ENCODE measurements around the gene VSTM4.

Gene VSTM4

DNA sequence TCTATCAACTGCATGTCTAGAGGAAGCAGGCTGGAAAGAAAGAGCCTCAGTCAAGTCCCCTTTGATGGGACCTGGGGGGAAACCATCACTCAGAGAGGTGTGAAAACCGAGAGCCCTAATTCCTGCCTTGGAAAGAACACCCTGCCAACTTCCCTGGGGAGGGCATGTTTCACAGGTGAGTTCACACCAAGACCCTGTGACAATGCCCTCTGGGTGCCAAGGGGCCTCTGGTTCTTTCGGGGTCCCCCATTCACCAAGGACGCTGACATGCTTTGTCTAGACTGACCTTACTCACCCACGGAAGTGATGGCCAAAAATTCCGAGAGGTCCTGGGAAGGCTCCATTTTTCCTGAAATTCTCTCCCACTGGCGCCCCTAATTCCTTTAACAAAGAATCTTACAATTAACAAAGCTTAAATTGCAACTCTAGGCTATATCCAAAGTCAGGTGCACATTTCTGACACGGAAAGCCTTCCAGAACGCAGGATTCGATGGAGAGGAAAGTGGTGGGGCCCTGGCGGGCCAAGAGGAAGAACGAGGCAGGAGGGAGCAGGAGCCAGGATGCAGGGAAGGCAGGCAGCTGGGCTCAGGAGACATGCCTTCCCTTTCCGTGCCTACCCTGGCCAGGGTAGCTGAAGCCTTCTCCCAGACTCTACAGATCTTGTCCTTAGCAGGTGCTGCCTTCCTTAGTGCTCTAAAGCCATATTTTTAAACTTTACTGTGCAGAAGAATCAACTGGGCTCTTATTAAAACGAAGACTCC is 23.7 kb downstream of the VSTM4 start:
- DNase-seq: peak; percentile 31

DNA sequence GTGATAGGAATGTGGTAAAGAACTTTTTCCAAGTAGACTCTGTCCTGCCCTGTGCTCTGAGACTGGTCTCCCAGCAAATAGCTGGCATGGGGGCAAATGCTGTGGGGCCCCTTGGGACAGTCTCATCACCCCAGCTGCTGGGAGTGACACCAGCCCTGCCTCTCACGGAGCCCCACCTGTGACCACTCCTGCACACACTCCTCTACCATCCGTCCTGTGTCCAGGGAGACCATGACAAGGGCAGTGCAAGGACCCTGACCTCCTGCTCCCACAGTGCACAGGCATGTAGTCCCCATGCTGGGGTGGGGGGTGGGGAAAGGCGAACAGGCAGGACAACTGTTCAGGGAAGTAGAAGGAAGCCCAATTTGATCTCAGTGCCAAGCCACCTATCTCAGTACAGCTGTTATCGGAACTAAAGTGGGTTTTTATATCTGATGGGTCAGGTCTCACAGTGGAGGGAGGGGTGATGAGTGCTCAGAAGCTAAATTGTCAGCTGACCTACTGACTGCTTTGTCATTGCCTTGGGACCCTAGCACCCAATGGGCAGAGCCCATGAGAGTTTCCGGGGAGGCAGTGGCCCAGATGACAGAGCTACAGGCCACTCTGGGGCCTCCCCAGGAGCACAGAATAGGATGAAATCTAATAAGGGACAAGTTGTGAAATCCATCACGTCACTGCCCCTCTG is 24.5 kb downstream of the VSTM4 start:
- peak; percentile 23 for DNase-seq

DNA sequence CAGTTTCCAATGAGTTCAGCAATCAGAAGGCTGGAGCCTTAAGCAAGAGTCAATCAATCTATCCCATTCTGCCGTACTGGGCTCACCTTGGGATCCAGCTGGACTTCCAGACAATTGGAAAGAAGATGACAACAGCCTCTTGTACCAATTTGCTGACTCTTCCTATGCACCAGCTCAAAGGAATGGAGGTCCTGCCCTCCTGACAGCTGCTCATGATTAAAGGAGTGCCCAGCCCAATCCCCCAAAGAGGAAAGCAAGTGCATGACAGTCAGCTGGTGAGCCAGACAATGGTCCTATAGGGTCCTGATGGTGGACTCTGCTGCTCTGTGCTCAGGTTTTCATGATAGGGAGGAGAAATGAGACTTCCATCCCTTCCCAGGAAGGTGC is 25.1 kb downstream of the VSTM4 start:
- DNase-seq: no peak

DNA sequence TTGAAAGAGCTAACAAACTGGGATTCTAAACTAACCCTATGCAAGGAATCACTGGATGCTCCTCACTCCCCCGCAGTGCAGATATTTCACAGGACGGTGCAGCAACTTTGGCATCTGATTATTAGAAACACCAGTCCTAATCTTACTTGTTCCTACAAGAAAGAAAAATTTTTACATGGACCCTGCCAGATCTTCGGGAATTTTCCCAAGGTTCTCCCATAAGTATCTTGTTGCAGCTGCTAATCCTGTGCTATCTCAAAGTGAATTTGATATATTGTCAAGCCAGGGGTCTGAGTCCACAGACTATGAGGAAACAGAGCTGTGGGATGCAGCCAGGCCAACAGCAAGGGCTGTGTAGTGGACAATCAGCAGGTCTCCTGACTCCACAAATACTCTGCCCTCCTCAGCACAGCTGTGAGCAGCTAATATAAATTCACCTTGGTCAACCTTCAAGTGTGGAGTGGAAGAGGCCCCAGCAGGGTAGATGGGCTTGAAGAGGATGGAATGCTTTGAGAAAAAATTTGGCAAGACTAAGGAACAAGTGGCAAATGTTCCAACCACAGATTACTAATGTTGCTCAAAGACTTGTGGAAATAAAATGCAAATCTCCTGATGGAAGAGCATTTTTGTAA is 25.6 kb downstream of the VSTM4 start:
- peak; percentile 31 for DNase-seq

DNA sequence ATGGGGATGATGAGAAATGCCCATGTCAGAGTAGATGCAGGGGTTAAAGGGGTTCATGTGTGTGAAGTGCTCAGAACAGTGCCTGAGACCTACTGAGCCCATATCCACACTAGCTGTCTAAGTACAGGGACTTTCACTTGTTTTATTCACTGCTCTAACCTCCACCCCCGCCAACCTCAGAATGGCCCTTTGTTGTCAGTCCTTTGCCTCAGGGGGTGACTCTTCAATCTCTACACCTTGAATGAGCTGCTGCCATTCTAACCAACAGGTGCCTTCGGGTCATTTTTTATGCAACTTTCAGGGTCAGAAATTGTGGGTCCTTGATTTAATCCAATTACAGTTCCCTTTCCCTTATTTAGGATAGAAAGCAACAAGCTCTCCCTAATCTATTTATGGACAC is 26.2 kb downstream of the VSTM4 start:
- peak; percentile 54 for DNase-seq

DNA sequence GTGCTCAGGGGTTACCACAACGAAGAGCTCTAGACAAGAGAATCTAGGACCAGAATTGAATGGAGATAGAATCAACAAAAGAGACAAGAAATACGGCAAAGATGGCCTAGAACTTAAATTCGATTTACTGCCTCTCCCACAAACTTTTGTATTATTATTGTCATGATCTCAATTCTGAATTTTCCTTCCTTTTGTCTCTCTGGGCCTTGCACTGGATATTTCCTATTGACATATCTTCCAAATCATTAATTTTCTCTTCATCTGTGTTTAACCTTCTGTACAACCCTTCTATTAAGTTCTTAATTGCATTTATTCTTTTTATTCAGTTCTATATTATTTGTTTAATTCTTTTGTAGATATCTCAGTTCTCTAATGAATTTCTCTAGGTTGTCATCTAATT is 28.4 kb downstream of the VSTM4 start:
- DNase-seq: no peak

DNA sequence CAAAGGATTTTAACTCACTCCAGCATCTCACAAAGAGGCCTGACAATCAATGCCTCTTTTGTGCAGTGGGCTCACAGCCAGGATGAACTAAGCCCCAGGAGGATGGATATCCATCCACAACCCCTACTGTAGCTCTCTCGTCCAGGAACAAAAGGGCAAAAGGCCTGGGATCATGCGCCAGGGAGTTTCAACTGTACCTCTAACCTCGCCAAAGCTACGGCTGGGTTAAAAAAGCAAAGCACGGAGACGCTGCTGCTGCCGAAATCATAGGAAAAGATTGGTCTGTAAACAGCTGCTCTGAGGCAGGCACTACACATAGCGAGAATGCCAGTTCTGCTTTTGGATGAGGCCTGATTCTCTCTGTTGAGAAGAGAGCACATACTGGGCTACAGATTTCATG is 32.1 kb downstream of the VSTM4 start:
- DNase-seq: peak; percentile 36

DNA sequence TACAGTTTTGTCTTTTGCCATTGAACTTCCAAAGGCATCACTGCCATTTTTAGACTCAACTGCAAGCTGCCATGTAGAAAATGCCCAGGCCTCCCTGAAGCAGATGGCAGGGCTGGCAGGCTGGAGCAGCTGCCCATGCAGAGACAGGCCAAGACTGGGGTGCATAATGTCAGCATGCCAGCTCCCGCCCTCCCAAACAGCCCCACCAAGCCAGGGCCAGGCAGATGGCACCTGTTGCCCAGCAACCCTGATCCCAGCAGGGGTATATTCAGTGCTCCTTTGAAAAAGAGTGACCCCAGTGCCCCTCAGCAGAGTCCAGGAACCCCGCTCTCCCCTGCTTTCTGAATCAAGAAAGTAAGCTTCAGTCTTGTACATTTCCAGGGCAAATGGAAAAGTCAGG is 32.6 kb downstream of the VSTM4 start:
- DNase-seq: peak; percentile 39

DNA sequence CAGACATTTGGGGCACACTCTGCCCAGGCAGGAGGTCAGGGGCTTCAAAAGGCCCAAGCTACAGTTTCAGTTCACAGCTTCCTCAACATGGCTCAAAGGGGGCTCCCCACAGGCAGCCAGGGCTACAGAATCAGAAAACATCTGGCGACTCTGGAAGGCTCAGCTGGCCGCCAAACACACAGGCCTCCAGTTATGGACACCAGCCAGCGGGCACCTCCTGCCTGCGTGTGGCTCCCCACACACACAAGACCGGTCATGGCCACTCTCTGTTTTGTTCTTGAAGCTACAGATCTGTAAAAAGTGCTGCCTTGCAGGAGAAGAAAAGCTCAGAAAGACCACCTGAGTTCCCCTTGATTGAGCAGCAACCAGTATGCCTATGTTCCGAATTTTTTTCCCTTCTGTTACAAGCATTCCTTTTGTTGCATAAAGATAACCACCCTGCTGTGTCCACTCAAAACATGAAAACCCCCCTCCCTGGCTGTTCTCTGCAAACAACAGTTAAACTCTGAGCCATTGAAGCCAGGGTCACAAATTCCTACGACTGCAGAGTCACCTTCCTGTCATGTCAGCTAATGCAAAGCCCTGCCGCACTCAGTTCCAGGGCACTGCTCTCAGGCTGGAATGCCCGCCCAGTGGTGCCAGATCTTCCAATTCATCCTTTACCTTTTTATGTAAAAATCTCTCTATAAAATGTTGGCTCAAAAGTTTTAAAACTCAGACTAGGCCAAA is 33.6 kb downstream of the VSTM4 start:
- peak; percentile 49 for DNase-seq

DNA sequence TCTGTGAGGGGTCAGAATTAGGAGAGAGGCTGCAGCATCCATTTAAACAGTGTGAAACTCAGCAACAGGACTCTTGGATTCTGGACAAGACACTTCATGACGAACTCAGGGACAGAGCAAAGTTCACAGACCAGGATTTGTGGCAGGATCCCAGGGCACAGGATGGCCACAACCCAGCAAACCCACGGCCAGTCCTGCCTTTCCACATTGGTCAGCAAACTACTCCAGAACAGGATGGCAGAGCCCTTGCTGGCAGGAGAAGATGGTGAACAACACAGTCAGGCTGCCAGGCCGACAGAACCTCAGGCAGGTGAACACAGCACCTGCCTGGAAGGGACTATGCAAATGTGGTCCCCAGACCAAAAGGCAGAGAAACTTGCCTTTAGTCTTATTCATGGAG is 34.4 kb downstream of the VSTM4 start:
- peak; percentile 35 for DNase-seq

DNA sequence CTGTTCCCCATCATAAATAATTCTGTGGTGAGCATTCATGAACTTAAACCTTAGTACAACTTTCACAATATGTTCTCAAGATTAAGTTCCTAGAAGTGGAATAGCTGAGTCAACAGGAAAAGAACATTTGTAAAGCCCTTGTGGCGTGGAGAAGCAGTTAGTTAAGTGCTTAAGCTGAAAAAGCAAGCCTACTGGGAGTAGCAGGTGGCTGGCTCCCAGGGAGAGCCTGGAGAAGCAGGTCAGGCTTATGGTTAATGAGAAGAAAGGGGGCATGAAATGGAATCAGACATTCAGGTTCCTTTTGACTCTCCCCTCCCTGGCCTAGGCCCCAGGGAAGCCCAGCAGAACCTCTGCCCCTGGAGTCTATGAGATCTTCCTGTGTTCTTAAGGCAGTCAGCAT is 35.3 kb downstream of the VSTM4 start:
- DNase-seq: peak; percentile 31

DNA sequence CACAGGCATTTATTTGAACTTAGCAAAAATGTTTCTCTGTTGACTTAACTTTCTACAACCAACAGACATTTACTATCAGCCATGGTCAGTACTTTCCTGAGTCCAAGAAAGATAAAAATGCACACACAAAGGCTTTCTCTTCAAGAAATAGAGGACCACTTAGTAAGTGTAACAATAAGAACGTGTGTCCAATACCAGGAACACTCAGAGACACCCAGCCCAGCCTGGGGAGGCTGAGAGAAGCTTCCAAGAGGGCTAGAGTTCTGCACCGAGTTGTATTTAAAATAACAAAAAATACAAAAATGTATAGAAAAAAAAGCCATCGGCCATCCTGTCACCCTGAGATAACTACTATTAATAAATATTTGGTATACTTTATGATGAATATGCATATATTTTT is 35.8 kb downstream of the VSTM4 start:
- DNase-seq: no peak

DNA sequence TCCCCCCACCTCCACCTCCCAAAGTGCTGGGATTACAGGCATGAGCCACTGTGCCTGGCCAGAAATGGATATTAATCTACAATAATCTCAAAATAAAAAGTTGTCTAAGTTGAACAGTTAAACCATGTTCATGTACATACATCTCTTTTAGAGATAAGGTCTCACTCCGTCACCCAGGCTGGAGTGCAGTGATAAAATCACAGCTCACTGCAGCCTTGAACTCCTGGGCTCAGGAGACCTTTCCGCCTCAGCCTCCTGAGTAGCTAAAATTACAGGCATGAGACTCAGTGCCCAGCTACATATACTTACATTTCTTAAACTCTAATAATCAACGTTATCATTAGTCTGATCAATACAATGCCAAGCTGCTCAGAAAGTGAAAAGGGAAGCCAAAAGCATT is 36.2 kb downstream of the VSTM4 start:
- no peak for DNase-seq

DNA sequence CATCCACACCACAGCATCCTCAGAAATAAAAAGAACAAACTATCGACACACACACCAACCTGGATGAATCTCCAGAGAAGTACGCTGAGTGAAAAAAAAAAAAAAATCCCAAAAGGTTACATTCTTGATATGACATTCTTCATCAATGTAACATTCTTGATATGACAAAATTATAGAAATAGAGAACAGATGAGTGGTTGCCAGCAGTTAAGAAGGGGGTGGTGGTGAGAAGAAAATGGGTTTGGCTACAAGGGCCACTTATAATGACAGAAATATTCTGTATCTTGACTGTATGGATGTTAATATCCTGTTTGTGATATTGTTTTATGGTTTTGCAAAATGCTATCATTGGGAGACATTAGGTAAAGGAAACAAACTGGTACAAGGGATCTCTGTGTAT is 36.9 kb downstream of the VSTM4 start:
- no peak for DNase-seq

DNA sequence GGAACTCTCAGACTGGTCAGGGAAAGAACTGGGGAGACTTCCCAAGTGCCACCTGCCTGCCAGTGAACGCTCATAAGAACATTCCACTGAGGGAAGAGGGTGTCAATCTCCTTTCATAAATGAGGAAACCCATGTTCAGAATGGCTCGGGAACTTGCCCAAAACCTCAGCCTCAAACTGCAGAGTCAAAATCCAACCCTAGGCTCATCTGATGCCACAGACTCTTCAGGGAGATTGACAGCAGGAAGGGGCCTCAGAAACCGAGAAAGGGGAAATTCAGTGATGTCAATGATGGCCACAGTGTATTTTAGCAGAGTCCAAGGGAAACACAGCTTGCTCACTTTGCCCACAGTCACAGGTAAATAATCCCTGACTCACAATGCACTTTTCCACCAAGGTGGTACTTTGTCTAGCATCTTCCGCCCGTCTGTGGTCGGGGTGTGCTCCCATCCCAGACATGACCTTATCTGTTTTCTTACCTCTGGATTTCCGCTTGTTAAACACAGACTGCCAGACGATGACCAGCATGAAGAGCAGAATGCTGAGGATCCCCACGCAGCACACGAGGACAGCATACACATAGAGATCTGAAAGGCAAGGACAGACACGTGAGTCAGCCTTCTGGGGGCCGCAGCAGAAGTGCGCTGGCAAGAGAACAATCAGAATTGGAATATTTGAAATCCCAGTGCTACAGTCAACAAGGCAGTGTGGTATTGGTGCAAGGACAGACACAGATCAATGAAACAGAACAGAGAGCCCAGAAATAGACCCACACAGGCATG is 38.4 kb downstream of the VSTM4 start:
- DNase-seq: peak; percentile 66

DNA sequence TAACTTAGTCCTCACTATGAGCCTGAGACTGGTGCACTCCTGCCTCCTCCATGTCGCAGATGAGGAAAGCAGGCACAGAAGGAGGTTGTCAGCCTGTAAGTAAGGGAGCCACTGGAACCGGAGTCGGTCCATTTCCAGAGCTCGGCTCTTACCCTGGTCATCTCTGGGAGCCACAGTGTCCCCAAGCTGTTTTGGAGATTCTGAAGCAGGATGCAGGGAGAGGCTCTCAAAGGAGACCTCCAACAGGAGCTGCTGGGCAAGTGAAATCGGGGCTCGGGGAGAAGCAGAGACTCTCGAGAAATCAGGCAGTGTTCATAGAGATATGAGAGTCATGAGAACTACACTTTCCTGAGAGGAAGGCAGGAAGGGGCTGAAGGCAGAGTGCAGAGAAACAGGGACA is 39.0 kb downstream of the VSTM4 start:
- peak; percentile 33 for DNase-seq

DNA sequence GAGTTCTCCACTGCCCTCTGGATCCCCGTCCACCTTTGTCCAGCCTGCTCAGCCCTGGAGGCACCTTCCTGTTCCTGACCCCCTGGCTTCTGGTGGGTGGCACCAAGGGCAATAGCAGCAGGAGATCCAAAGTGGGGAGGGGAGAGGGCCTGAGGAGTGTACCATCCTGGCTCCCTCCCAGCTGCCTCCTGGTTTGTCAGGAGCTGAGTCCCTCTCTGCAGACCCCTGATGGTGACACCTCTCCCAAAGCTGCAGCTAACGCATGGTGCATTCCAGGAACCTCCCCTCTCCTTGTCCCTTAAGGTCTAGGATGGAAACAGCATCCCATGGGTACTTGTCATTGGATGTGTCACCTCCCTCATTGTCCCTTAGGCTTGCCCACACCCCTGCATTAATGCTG is 39.6 kb downstream of the VSTM4 start:
- no peak for DNase-seq

DNA sequence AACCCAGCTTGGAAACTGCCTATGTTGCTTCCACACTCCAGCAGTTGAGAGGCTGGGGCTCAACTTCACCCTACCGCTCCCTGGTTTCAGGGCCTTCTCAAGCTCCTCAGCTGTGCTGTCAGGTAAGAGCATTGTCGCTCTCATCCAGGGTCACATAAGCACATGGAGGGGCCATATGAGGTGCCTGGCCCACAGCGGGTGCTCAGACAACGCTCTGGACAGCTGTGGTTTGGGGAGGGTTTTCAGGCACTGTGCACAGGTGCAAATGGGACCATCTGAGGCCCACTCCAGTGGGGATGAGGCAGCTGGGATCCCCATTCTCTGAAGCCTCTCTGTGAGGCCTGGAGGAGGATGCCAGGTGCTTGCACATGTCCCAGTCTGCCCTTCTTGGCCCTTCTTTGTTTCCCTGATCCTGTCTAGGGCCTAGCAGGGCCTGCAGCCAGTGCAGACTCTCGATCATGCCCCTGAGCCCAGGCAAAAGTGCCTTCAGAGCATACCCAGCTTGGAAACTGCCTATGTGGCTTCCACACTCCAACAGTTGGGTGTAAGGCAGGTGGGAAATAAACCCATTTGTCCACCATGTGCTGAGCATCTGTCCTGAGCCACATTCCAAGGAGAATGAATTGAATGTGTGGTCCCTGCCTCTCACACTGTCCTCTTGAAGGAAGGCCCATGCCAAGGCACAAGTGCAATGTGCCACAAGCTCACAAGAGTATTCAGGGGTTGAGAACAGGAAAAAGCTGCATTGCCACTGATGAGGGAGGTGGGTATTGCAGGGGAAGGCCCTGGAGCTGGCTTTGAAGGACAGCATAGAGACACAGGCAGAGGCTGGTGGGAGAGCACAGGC is 40.3 kb downstream of the VSTM4 start:
- DNase-seq: peak; percentile 38

DNA sequence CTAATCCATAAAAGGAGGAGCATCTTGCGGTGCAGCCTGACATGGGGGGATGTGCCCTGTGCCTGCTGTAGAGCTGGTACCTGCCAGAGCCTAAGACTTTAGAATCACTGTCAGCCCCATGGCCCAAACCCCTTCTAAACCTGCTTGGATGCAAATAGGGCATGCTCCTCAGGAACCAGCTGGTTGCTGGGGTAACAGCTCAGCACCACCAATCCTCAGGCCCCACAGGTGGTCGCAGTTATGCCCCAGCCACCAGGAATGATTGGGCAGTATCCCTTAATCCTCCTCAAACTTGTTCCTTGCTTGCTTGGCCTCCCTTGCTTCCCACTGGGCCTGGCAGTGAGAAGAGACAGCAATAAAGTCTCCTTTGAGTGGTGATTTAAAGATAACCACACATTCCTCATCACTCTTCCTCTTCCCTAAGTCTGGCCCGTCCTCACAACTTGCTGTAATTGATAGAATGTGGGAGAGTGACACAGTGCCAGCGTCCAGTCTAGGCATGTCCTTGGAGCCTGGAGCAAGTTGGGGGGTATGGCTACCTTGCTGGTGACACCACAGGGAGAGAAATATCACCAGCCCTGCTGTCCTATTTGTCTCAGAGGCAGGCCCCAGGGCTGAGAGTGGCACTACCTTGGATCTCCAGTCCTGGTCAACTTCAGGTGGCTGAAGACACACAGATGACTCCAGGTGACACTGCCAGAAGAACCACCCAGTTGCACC is 43.0 kb downstream of the VSTM4 start:
- DNase-seq: peak; percentile 52

DNA sequence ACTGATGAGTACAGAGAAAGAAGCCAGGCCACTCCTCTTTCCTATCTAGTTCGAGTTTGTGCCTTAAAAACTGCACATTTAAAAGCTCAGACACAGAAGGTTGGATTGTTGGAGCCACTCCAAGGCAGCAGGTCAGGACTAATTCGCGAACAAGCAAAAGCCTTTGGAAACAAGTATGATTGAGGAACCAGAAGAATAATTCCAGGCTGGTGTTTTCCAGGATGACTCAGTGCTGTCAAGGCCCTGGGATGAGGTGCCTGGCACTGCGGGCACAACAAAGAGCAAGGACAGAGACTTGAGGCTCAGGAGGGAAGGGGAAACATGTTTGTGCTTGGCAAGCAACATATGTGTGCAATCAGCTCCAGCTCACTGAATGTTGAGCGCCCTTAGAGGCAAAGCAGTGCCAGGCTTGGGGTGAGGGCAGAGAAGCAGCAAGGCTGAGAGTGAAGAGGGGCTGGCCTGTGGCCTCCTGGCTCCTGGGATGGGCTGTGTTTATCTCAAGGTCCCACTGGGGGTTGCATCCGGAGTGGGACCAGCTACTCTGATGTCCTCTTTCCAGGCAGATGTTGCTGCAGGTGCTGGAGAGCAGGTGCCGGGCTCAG is 44.1 kb downstream of the VSTM4 start:
- DNase-seq: peak; percentile 19

DNA sequence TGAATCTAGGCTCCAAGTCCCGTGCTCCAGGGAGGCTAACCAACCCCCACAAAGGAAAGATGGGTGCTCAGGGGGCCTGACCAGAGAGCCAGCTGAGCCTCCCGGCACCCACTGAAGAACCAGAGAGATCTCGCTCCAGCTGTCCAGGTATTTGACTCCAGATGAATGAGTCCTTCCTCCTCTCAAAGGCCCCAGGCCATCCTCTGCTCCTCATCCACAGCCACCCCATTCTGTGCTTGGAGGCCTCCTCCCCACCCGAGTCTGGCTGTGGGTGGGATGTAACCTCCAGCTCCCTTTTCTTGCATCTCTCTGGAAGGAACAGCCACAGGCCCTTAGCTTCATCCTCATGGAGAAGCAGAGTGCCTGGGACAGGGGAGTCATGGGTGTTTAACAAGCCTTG is 44.6 kb downstream of the VSTM4 start:
- DNase-seq: peak; percentile 29
